WTC11 (cell line): ENCODE results near the gene GABRR3. TPM values are rescaled to one million over a fixed set of nuclear protein-coding genes. Genes with fewer than 3 reads are reported as not detected.

Source experiments
- ATAC-seq: fragments of 200-7000 bp; cut with Tn5 transposase; 2 replicates; pipeline ENCODE4 v1.10.0; 2021; ENCODE audit warnings: mild to moderate bottlenecking, moderate library complexity
- CTCF ChIA-PET: fragments of 300-600 bp; sonication (Branson Sonifier 250); formaldehyde crosslinking; loops from one replicate; lab custom pipeline; 2021; ENCODE audit warnings: antibody characterized with exemption; lab: Charles Lee
- POLR2A ChIA-PET: fragments of 350-600 bp; sonication (Branson Sonifier 250); formaldehyde crosslinking; loops from one replicate; lab custom pipeline; 2021; ENCODE audit warnings: antibody characterized with exemption; lab: Charles Lee
- DNase-seq: peaks from one replicate; pipeline ENCODE4 v3.0.0; 2021; ENCODE audit warnings: low spot score
- H3K27ac Mint-ChIP-seq: 2 replicates; pipeline ENCODE4 v1.8.0; 2021; ENCODE audit warnings: mixed read lengths
- H3K27me3 Mint-ChIP-seq: 2 replicates; pipeline ENCODE4 v1.8.0; 2021; ENCODE audit warnings: low read depth, mild to moderate bottlenecking, moderate library complexity, mixed read lengths
- H3K36me3 Mint-ChIP-seq: 2 replicates; pipeline ENCODE4 v1.8.0; 2021; ENCODE audit warnings: mixed read lengths
- H3K4me1 Mint-ChIP-seq: 2 replicates; pipeline ENCODE4 v1.8.0; 2022; ENCODE audit warnings: mixed read lengths
- H3K4me3 Mint-ChIP-seq: 2 replicates; pipeline ENCODE4 v1.8.0; 2021; ENCODE audit warnings: mild to moderate bottlenecking, moderate library complexity, mixed read lengths
- H3K9me3 Mint-ChIP-seq: 2 replicates; pipeline ENCODE4 v1.8.0; 2021; ENCODE audit warnings: mixed read lengths
- GABPB1 ChIP-seq: sonication (generic); formaldehyde crosslinking; IDR thresholded peaks from 2 replicates; pipeline ENCODE4 v1.8.1; 2023; ENCODE audit warnings: mild to moderate bottlenecking, missing genetic modification reagents
- HMGA2 ChIP-seq: fragments of 250-450 bp; sonication (Bioruptor Pico); IDR thresholded peaks from 2 replicates; pipeline ENCODE4 v1.4.0; 2021; ENCODE audit warnings: mild to moderate bottlenecking, moderate library complexity
- JAZF1 ChIP-seq: fragments of 250-450 bp; sonication (Bioruptor Pico); IDR thresholded peaks from 2 replicates; pipeline ENCODE4 v1.9.0; 2021; ENCODE audit warnings: moderate library complexity, mild to moderate bottlenecking, inconsistent platforms
- JUN ChIP-seq: sonication (generic); formaldehyde crosslinking; IDR thresholded peaks from 2 replicates; pipeline ENCODE4 v1.8.0; 2023; ENCODE audit warnings: mild to moderate bottlenecking, missing genetic modification reagents
- MYBL2 ChIP-seq: sonication (generic); formaldehyde crosslinking; IDR thresholded peaks from 2 replicates; pipeline ENCODE4 v1.8.1; 2023; ENCODE audit warnings: mild to moderate bottlenecking, moderate library complexity, missing genetic modification reagents
- NFATC4 ChIP-seq: fragments of 250-450 bp; sonication (Bioruptor Pico); IDR thresholded peaks from 2 replicates; pipeline ENCODE4 v1.9.0; 2021; ENCODE audit warnings: mild to moderate bottlenecking
- NR2C2 ChIP-seq: sonication (generic); formaldehyde crosslinking; IDR thresholded peaks from 2 replicates; pipeline ENCODE4 v1.8.0; 2022; ENCODE audit warnings: mild to moderate bottlenecking, missing genetic modification reagents
- OVOL2 ChIP-seq: fragments of 250-450 bp; sonication (Bioruptor Pico); IDR thresholded peaks from 2 replicates; pipeline ENCODE4 v1.9.0; 2021; ENCODE audit warnings: mild to moderate bottlenecking, borderline replicate concordance
- SMAD3 ChIP-seq: sonication (generic); formaldehyde crosslinking; IDR thresholded peaks from 2 replicates; pipeline ENCODE4 v1.8.0; 2022; ENCODE audit warnings: missing genetic modification reagents, mild to moderate bottlenecking, borderline replicate concordance
- SMAD4 ChIP-seq: sonication (generic); formaldehyde crosslinking; IDR thresholded peaks from 2 replicates; pipeline ENCODE4 v1.8.0; 2022; ENCODE audit warnings: mild to moderate bottlenecking, missing genetic modification reagents
- TEAD4 ChIP-seq: sonication (generic); formaldehyde crosslinking; IDR thresholded peaks from 2 replicates; pipeline ENCODE4 v1.8.0; 2022; ENCODE audit warnings: mild to moderate bottlenecking, missing genetic modification reagents
- ZNF219 ChIP-seq: sonication (generic); formaldehyde crosslinking; IDR thresholded peaks from 2 replicates; pipeline ENCODE4 v1.8.0; 2023; ENCODE audit warnings: missing genetic modification reagents, mild to moderate bottlenecking, borderline replicate concordance
- ZNF232 ChIP-seq: sonication (generic); formaldehyde crosslinking; IDR thresholded peaks from 2 replicates; pipeline ENCODE4 v1.8.0; 2022; ENCODE audit warnings: mild to moderate bottlenecking, missing genetic modification reagents
- ZNF416 ChIP-seq: fragments of 250-450 bp; sonication (Bioruptor Pico); IDR thresholded peaks from 2 replicates; pipeline ENCODE4 v1.9.0; 2021; ENCODE audit warnings: mild to moderate bottlenecking, inconsistent platforms
- ZNF423 ChIP-seq: fragments of 250-450 bp; sonication (Bioruptor Pico); IDR thresholded peaks from 2 replicates; pipeline ENCODE4 v2.1.2; 2022; ENCODE audit warnings: mild to moderate bottlenecking, moderate library complexity
- total RNA-seq: library from RNA; stranded (reverse); gene quantifications from 3 replicates; pipeline ENCODE4 v1.2.3, GENCODE V29; 2021
- TF ChIP-seq, protein P1 (sequence below): sonication (generic); formaldehyde crosslinking; IDR thresholded peaks from 2 replicates; pipeline ENCODE4 v1.8.1; 2023; ENCODE audit warnings: mild to moderate bottlenecking, missing genetic modification reagents, moderate library complexity
- TF ChIP-seq, protein P2 (sequence below): sonication (generic); formaldehyde crosslinking; IDR thresholded peaks from 2 replicates; pipeline ENCODE4 v1.8.1; 2022; ENCODE audit warnings: missing genetic modification reagents, borderline replicate concordance
- TF ChIP-seq, protein P3 (sequence below): sonication (generic); formaldehyde crosslinking; conservative IDR thresholded peaks from 2 replicates; pipeline ENCODE4 v1.8.1; 2022; ENCODE audit warnings: mild to moderate bottlenecking, missing genetic modification reagents
- TF ChIP-seq, protein P4 (sequence below): sonication (generic); formaldehyde crosslinking; IDR thresholded peaks from 2 replicates; pipeline ENCODE4 v1.8.0; 2023; ENCODE audit warnings: mild to moderate bottlenecking, missing genetic modification reagents
- TF ChIP-seq, protein P5 (sequence below): fragments of 250-450 bp; sonication (Bioruptor Pico); IDR thresholded peaks from 2 replicates; pipeline ENCODE4 v2.1.2; 2022; ENCODE audit warnings: mild to moderate bottlenecking, moderate library complexity
- TF ChIP-seq, protein P6 (sequence below): fragments of 250-450 bp; sonication (Bioruptor Pico); conservative IDR thresholded peaks from 2 replicates; pipeline ENCODE4 v1.9.0; 2021; ENCODE audit warnings: mild to moderate bottlenecking

GABRR3 gene
- total RNA-seq, 1 experiment from 2014 or later = not detected

DNA sequence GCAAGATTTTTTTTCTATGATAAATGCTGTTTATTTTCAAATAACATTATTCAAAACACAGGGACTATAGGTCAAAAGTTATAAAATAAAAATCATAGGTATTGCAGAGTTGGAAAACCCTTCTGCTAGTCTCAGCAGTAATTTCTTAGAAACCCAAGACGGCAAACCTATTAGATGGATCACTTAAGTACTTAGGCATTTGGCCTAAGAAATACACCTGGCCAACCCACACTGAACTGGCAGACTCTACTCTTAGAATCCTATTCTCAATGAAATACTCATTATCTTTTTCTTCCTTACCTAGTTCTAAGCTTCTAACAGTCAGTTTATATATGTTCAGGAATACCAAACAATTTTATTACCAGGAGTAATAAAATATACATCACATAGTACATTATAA is 32.4 kb downstream of the GABRR3 start (continued):
- TF ChIP-seq, protein P1, sequence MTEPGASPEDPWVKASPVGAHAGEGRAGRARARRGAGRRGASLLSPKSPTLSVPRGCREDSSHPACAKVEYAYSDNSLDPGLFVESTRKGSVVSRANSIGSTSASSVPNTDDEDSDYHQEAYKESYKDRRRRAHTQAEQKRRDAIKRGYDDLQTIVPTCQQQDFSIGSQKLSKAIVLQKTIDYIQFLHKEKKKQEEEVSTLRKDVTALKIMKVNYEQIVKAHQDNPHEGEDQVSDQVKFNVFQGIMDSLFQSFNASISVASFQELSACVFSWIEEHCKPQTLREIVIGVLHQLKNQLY (CRISPR knock-in tag) = no peak
- TF ChIP-seq, protein P2, sequence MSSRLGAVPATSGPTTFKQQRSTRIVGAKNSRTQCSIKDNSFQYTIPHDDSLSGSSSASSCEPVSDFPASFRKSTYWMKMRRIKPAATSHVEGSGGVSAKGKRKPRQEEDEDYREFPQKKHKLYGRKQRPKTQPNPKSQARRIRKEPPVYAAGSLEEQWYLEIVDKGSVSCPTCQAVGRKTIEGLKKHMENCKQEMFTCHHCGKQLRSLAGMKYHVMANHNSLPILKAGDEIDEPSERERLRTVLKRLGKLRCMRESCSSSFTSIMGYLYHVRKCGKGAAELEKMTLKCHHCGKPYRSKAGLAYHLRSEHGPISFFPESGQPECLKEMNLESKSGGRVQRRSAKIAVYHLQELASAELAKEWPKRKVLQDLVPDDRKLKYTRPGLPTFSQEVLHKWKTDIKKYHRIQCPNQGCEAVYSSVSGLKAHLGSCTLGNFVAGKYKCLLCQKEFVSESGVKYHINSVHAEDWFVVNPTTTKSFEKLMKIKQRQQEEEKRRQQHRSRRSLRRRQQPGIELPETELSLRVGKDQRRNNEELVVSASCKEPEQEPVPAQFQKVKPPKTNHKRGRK (CRISPR knock-in tag) = no peak

DNA sequence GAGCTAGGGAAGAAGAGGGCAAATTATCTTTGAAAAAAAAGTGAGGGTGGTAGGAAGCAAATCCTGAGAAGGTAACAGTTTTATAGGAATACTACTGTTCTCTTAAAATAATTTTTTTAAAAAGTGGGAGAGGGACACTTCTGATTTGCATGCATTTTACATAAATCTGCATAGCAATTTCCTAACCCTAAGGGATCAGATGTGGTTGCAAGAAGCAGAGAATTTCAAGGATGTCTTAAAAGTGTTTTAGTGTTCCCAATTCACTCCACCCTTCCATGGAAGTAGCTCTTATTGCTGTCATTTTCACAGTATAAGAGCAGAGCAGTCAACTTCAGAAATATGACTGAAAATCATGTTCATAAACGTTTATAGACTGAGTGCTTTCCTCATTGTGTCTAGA is 35.1 kb downstream of the GABRR3 start:
- H3K4me1 Mint-ChIP-seq = peaks cover 4% of the 10 kb centered on the region
- DNase-seq = no peak
- TF ChIP-seq TEAD4 (no peak), ZNF423 (CRISPR knock-in tag) (no peak), HMGA2 (CRISPR knock-in tag) (no peak), NR2C2 (CRISPR knock-in tag) (no peak), NFATC4 (CRISPR knock-in tag) (no peak), SMAD3 (CRISPR knock-in tag) (no peak), ZNF416 (CRISPR knock-in tag) (no peak), ZNF219 (CRISPR knock-in tag) (no peak), GABPB1 (CRISPR knock-in tag) (no peak), SMAD4 (no peak), OVOL2 (CRISPR knock-in tag) (no peak), MYBL2 (no peak), JAZF1 (CRISPR knock-in tag) (no peak), ZNF232 (CRISPR knock-in tag) (no peak), JUN (no peak)
- TF ChIP-seq, protein P3, sequence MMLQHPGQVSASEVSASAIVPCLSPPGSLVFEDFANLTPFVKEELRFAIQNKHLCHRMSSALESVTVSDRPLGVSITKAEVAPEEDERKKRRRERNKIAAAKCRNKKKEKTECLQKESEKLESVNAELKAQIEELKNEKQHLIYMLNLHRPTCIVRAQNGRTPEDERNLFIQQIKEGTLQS (CRISPR knock-in tag) = no peak
- TF ChIP-seq, protein P2 (CRISPR knock-in tag) = no peak
- TF ChIP-seq, protein P4, sequence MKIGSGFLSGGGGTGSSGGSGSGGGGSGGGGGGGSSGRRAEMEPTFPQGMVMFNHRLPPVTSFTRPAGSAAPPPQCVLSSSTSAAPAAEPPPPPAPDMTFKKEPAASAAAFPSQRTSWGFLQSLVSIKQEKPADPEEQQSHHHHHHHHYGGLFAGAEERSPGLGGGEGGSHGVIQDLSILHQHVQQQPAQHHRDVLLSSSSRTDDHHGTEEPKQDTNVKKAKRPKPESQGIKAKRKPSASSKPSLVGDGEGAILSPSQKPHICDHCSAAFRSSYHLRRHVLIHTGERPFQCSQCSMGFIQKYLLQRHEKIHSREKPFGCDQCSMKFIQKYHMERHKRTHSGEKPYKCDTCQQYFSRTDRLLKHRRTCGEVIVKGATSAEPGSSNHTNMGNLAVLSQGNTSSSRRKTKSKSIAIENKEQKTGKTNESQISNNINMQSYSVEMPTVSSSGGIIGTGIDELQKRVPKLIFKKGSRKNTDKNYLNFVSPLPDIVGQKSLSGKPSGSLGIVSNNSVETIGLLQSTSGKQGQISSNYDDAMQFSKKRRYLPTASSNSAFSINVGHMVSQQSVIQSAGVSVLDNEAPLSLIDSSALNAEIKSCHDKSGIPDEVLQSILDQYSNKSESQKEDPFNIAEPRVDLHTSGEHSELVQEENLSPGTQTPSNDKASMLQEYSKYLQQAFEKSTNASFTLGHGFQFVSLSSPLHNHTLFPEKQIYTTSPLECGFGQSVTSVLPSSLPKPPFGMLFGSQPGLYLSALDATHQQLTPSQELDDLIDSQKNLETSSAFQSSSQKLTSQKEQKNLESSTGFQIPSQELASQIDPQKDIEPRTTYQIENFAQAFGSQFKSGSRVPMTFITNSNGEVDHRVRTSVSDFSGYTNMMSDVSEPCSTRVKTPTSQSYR (CRISPR knock-in tag) = no peak
- no peak for ATAC-seq
- no peaks in the 10 kb centered on the region for H3K9me3 Mint-ChIP-seq
- H3K4me3 Mint-ChIP-seq = no peak overlapping the region
- no peaks in the 10 kb centered on the region for H3K27me3 Mint-ChIP-seq
- H3K27ac Mint-ChIP-seq = no peak overlapping the region
- POLR2A ChIA-PET = no interaction called here
- no peaks in the 10 kb centered on the region for H3K36me3 Mint-ChIP-seq
- CTCF ChIA-PET = no interaction called here

DNA sequence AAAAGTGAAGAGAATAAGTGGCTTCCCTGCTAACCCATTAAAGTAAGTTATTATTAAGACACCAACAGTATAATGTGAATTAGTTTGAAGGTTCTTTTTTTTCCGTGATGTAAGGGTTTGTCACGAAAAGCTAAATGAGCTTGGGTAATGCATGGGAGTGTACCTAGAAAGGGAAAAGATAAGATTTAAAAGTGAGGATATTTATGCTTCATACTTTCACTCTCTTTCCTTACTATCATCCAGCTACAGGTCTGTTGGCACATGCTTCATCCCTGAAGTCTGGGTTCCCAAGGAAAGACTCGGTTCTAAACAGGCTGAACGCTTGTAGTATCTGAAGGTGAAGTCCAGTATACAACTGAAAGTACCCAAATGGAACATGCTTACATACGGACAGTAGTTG is 36.0 kb downstream of the GABRR3 start:
- no peaks in the 10 kb centered on the region for H3K9me3 Mint-ChIP-seq
- DNase-seq (no peak), ATAC-seq (no peak)
- H3K4me1 Mint-ChIP-seq = peaks cover 8% of the 10 kb centered on the region
- CTCF ChIA-PET = no interaction called here
- POLR2A ChIA-PET = no interaction called here
- no peak overlapping the region for H3K27ac Mint-ChIP-seq
- no peak overlapping the region for H3K4me3 Mint-ChIP-seq
- no peak for TF ChIP-seq TEAD4
- TF ChIP-seq, protein P5, sequence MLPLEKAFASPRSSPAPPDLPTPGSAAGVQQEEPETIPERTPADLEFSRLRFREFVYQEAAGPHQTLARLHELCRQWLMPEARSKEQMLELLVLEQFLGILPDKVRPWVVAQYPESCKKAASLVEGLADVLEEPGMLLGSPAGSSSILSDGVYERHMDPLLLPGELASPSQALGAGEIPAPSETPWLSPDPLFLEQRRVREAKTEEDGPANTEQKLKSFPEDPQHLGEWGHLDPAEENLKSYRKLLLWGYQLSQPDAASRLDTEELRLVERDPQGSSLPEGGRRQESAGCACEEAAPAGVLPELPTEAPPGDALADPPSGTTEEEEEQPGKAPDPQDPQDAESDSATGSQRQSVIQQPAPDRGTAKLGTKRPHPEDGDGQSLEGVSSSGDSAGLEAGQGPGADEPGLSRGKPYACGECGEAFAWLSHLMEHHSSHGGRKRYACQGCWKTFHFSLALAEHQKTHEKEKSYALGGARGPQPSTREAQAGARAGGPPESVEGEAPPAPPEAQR (CRISPR knock-in tag) = no peak
- TF ChIP-seq, protein P6, sequence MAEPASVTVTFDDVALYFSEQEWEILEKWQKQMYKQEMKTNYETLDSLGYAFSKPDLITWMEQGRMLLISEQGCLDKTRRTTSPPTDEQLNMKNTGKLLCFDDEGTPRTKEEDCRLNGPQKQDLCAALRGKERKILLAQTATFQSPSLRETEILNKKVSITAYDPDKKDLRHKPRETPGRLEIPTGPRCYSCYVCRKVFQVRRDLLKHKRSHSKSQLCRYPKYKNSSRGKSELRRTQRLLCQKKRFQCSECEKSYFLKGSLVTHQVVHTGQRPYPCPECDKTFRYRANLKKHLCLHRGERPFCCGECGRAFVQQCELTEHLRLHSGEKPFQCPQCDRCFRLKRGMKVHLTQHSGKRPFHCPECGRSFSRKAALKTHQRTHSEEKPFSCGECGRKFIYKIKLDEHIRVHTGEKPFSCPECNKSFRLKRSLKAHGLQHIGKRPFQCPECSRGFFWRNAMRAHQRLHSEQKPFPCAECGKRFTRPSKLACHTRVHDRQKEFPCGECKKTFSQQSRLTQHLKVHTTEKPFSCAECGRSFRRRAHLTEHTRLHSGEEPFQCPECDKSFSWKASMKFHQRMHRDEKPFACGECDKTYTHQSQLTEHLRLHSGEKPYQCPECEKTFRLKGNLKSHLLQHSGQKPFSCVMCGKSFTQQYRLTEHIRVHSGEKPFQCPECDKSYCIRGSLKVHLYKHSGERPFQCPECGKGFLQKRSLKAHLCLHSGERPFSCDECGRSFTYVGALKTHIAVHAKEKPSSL (CRISPR knock-in tag) = no peak
- no peaks in the 10 kb centered on the region for H3K27me3 Mint-ChIP-seq
- no peaks in the 10 kb centered on the region for H3K36me3 Mint-ChIP-seq
